ENCODE results near the gene RDH13.
"Not testable (repeated sequence)": the region's sequence is repeated elsewhere in the genome, so short reads cannot be mapped to it uniquely, and the experiment has no call there.

The RDH13 gene

GRCh38 chr19:55062735-55063491 is at the start of gene RDH13:
TSS of gene RDH13 (minus strand) at chr19:55063148. CDS start at chr19:55063032, 116 bp downstream.
- peak; percentile 97 for DNase-seq (ENCODE audit: low read depth)

- no peak for DNase-seq (ENCODE audit: low read depth)
Measured at GRCh38 chr19:55112246-55112776, 49.4 kb upstream of the RDH13 start.

- DNase-seq (ENCODE audit: low read depth), result no peak
Measured at GRCh38 chr19:55111238-55111831, 48.4 kb upstream of the RDH13 start.

- no peak for DNase-seq (ENCODE audit: low read depth)
Measured at GRCh38 chr19:55109527-55110291, 46.8 kb upstream of the RDH13 start.

- not testable (repeated sequence) for DNase-seq (ENCODE audit: low read depth)
Measured at GRCh38 chr19:55107252-55107651, 44.3 kb upstream of the RDH13 start.

- DNase-seq (ENCODE audit: low read depth), result no peak
Measured at GRCh38 chr19:55106591-55106990, 43.6 kb upstream of the RDH13 start.

GRCh38 chr19:55105237-55105636 is 42.3 kb upstream of the RDH13 start:
- no peak for DNase-seq (ENCODE audit: low read depth)

GRCh38 chr19:55103190-55103589 is 40.2 kb upstream of the RDH13 start:
- DNase-seq (ENCODE audit: low read depth), result no peak

- no peak for DNase-seq (ENCODE audit: low read depth)
Measured at GRCh38 chr19:55101261-55101660, 38.3 kb upstream of the RDH13 start.

GRCh38 chr19:55099557-55100506 is 36.9 kb upstream of the RDH13 start:
- DNase-seq (ENCODE audit: low read depth), result no peak

- DNase-seq (ENCODE audit: low read depth), result no peak
Measured at GRCh38 chr19:55098716-55099556, 36.0 kb upstream of the RDH13 start.

GRCh38 chr19:55097864-55098715 is 35.1 kb upstream of the RDH13 start:
- no peak for DNase-seq (ENCODE audit: low read depth)

- no peak for DNase-seq (ENCODE audit: low read depth)
Measured at GRCh38 chr19:55096061-55096701, 33.2 kb upstream of the RDH13 start.

- DNase-seq (ENCODE audit: low read depth), result no peak
Measured at GRCh38 chr19:55095260-55096060, 32.5 kb upstream of the RDH13 start.

- DNase-seq (ENCODE audit: low read depth), result no peak
Measured at GRCh38 chr19:55094456-55095259, 31.7 kb upstream of the RDH13 start.

GRCh38 chr19:55092423-55093318 is 29.7 kb upstream of the RDH13 start:
- DNase-seq (ENCODE audit: low read depth), result no peak
